CD4-positive, alpha-beta memory T cell (primary cell): ENCODE data around the gene CDH13. TPM values are rescaled to one million over a fixed set of nuclear protein-coding genes. Genes with fewer than 3 reads are reported as not detected.
"Not testable (repeated sequence)": the region's sequence is repeated elsewhere in the genome, so short reads cannot be mapped to it uniquely, and the experiment has no call there.

ENCODE experiments used
- CTCF ChIA-PET: fragments of 350-600 bp; sonication (Branson Sonifier 250); formaldehyde crosslinking; loops from one replicate; lab custom pipeline; 2021; ENCODE audit warnings: inconsistent platforms; ENCODE audit not compliant: partially characterized antibody; lab: Charles Lee
- POLR2A ChIA-PET: fragments of 350-600 bp; sonication (Branson Sonifier 250); formaldehyde crosslinking; loops from one replicate; lab custom pipeline; 2021; ENCODE audit not compliant: partially characterized antibody; lab: Charles Lee
- DNase-seq, 5 donors: peaks; one replicate each; pipeline versions ENCODE4 v3.0.0 to v3.0.0-alpha.2; 2020 to 2022; ENCODE audit warnings: mixed read lengths in 1 of 5
- H3K27ac ChIP-seq: one replicate; pipeline ENCODE4 v1.7.0; 2013; ENCODE audit warnings: low read depth, low read length
- H3K27me3 ChIP-seq: 2 replicates; pipeline ENCODE4 v1.7.0; 2013; ENCODE audit warnings: mild to moderate bottlenecking, low read length, moderate library complexity; ENCODE audit not compliant: insufficient read depth
- H3K36me3 ChIP-seq: 2 replicates; pipeline ENCODE4 v1.7.0; 2013; ENCODE audit warnings: mild to moderate bottlenecking, low read length, moderate library complexity; ENCODE audit not compliant: insufficient read depth
- H3K4me1 ChIP-seq: 2 replicates; pipeline ENCODE4 v1.7.0; 2013; ENCODE audit warnings: mild to moderate bottlenecking, low read length, moderate library complexity; ENCODE audit not compliant: insufficient read depth
- H3K4me3 ChIP-seq, 2 donors: one replicate each; pipeline ENCODE4 v1.7.0; 2013; ENCODE audit warnings: low read length in 2 of 2, mild to moderate bottlenecking in 1 of 2
- H3K9me3 ChIP-seq, 2 donors: one replicate each; pipeline ENCODE4 v1.7.0; 2013; ENCODE audit warnings: low read length in 2 of 2, control low read depth in 1 of 2; ENCODE audit not compliant: control insufficient read depth in 1 of 2
- H3K27ac Mint-ChIP-seq, 7 donors: one replicate each; pipeline ENCODE4 v1.8.0; 2020 to 2021; ENCODE audit warnings: mixed read lengths in 7 of 7, mild to moderate bottlenecking in 6 of 7, inconsistent platforms in 3 of 7, moderate library complexity in 3 of 7
- H3K27me3 Mint-ChIP-seq, 2 donors: one replicate each; pipeline ENCODE4 v1.8.0; 2020 to 2021; ENCODE audit warnings: mixed read lengths in 2 of 2
- H3K36me3 Mint-ChIP-seq, 2 donors: one replicate each; pipeline ENCODE4 v1.8.0; 2020 to 2021; ENCODE audit warnings: mixed read lengths in 2 of 2, inconsistent platforms in 1 of 2, mild to moderate bottlenecking in 1 of 2
- H3K4me1 Mint-ChIP-seq, 4 donors: one replicate each; pipeline ENCODE4 v1.8.0; 2020 to 2021; ENCODE audit warnings: mixed read lengths in 4 of 4, mild to moderate bottlenecking in 1 of 4
- H3K4me3 Mint-ChIP-seq, 8 donors: one replicate each; pipeline ENCODE4 v1.8.0; 2020 to 2021; ENCODE audit warnings: mixed read lengths in 8 of 8, mild to moderate bottlenecking in 7 of 8, moderate library complexity in 6 of 8, inconsistent platforms in 3 of 8
- H3K9me3 Mint-ChIP-seq, 8 donors: one replicate each; pipeline ENCODE4 v1.8.0; 2020 to 2021; ENCODE audit warnings: mixed read lengths in 8 of 8, mild to moderate bottlenecking in 5 of 8, inconsistent platforms in 3 of 8, moderate library complexity in 1 of 8
- intact Hi-C: fragments of 100-400 bp; cut with micrococcal nuclease; formaldehyde crosslinking; loops from one replicate; pipeline ENCODE4 v1.15.1; 2023
- polyA plus RNA-seq, 2 donors: library from polyadenylated mRNA; unstranded; fragments of 300-500 nt; fragmentation: Illumina TruSeq; gene quantifications; one replicate each; pipeline ENCODE4 v1.2.3, GENCODE V29; 2021
- total RNA-seq, 2 experiments: library from RNA; stranded (reverse); gene quantifications; one replicate each; pipeline ENCODE4 v1.2.3, GENCODE V29; 2021

The CDH13 gene
- total and polyA plus RNA-seq, 4 experiments from 2014 or later: not detected

GRCh38 chr16:82924075-82924854, 297.5 kb downstream of the CDH13 start:
- H3K36me3 Mint-ChIP-seq: no peaks in the 10 kb centered on the region
- ChIA-PET POLR2A (no interaction called here), CTCF (no interaction called here)
- intact Hi-C loops: no loop called here
- no peaks in the 10 kb centered on the region for H3K27me3 ChIP-seq
- no peak overlapping the region for H3K4me3 ChIP-seq
- peaks cover 2 to 8% of the 10 kb centered on the region in 2 donors for H3K27me3 Mint-ChIP-seq
- H3K27ac ChIP-seq: no peak overlapping the region
- H3K9me3 ChIP-seq: no peaks in the 10 kb centered on the region
- peak overlapping the region in 5 of 7 donors; percentile 8 to 65 (median 30) for H3K27ac Mint-ChIP-seq
- peak in 4 of 5 donors; percentile 43 to 58 (median 52) for DNase-seq
- no peaks in the 10 kb centered on the region for H3K36me3 ChIP-seq
- H3K9me3 Mint-ChIP-seq: peaks cover 0 to 16% (median 7%) of the 10 kb centered on the region in 8 donors
- peaks cover 18% of the 10 kb centered on the region for H3K4me1 ChIP-seq
- peaks cover 12 to 26% (median 20%) of the 10 kb centered on the region in 4 donors for H3K4me1 Mint-ChIP-seq
- H3K4me3 Mint-ChIP-seq: peak overlapping the region in 7 of 8 donors; percentile 2 to 70 (median 64)

DNA sequence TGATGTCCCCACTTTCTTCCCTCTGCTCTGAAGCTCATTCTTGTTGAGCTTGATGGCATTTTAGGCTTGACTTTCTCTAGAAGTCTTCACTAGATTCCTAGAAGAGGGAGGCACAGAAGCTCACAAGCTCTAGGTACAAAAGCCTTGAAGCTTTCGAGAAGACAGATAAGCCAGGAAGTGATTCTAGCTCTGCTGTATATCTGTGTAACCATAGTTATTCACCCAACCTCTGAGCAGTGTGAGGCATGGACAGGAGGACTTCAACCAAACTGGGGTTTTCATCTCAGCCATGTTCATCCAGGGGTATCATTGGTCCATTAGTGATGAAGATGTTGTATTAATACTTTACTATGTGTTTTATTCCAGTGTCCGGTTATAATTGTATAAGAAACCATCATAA, 299.7 kb downstream of the CDH13 start:
- H3K4me3 Mint-ChIP-seq: no peak overlapping the region
- intact Hi-C loops: no loop called here
- no peaks in the 10 kb centered on the region for H3K36me3 ChIP-seq
- POLR2A ChIA-PET: no interaction called here
- H3K27ac ChIP-seq: no peak overlapping the region
- H3K9me3 Mint-ChIP-seq: peaks cover 0 to 13% (median 4%) of the 10 kb centered on the region in 8 donors
- CTCF ChIA-PET: no interaction called here
- DNase-seq: no peak
- H3K27me3 Mint-ChIP-seq: peaks cover 5 to 9% of the 10 kb centered on the region in 2 donors
- no peaks in the 10 kb centered on the region for H3K36me3 Mint-ChIP-seq
- no peak overlapping the region for H3K4me3 ChIP-seq
- H3K4me1 ChIP-seq: peaks cover 18% of the 10 kb centered on the region
- H3K27ac Mint-ChIP-seq: no peak overlapping the region
- H3K27me3 ChIP-seq: no peaks in the 10 kb centered on the region
- H3K4me1 Mint-ChIP-seq: peaks cover 12 to 26% (median 20%) of the 10 kb centered on the region in 4 donors
- no peaks in the 10 kb centered on the region for H3K9me3 ChIP-seq

- H3K4me1 ChIP-seq, intact Hi-C loops, H3K9me3 ChIP-seq: not testable (repeated sequence)
These were observed 307.2 kb downstream of the CDH13 start for GRCh38 chr16:82933933-82934332.

GRCh38 chr16:82935766-82936165, 309.0 kb downstream of the CDH13 start:
- no peaks in the 10 kb centered on the region for H3K27me3 ChIP-seq
- H3K4me3 ChIP-seq: no peak overlapping the region
- H3K27ac ChIP-seq: no peak overlapping the region
- Mint-ChIP-seq H3K4me3 (no peak overlapping the region), H3K9me3 (peaks cover 5 to 33% (median 15%) of the 10 kb centered on the region in 8 donors), H3K27ac (no peak overlapping the region), H3K36me3 (no peaks in the 10 kb centered on the region), H3K4me1 (peaks cover 0 to 3% (median 0%) of the 10 kb centered on the region in 4 donors), H3K27me3 (peaks cover 8 to 9% of the 10 kb centered on the region in 2 donors)
- no peaks in the 10 kb centered on the region for H3K36me3 ChIP-seq
- intact Hi-C loops: no loop called here
- no peak for DNase-seq
- POLR2A ChIA-PET: no interaction called here
- CTCF ChIA-PET: no interaction called here
- H3K4me1 ChIP-seq: no peaks in the 10 kb centered on the region
- no peaks in the 10 kb centered on the region for H3K9me3 ChIP-seq

More at GRCh38 chr16:82933933-82934332, 307.2 kb downstream of the CDH13 start:
- H3K36me3 ChIP-seq, H3K27me3 ChIP-seq, H3K27ac ChIP-seq, H3K27me3 Mint-ChIP-seq, H3K4me3 ChIP-seq, CTCF ChIA-PET, H3K27ac Mint-ChIP-seq, DNase-seq, POLR2A ChIA-PET, H3K36me3 Mint-ChIP-seq, H3K4me3 Mint-ChIP-seq, H3K4me1 Mint-ChIP-seq: not testable (repeated sequence)
- H3K9me3 Mint-ChIP-seq: peaks cover 5 to 33% (median 15%) of the 10 kb centered on the region in 8 donors

DNA sequence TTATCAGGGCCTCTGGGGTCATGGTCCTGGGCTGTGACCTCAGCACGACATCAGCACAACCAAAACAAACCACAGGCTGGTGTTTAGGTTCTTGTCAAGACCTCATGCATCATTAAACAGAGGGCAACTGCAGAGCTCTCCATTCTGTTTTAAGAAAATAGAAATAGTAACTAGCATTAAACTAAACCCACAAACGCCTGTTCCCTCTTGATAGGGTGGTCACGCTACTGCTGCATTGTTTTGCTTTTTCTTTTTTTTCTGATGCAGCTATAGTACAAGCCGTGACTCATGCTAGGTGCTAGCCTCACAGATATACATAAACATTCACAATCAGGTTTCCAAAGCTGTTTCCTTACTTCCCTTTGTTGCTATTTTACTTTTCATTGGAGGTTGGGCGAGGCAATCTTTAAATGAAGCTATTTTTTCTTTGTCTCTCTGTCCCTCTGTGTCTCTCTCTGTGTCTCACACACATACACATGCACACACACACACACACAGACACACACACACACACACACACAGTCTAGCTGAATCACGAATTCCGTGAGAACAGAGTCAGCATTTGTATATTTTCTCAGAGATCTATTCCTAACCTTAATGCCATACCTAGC, 310.3 kb downstream of the CDH13 start:
- Histone ChIP-seq H3K9me3 (no peaks in the 10 kb centered on the region), H3K27me3 (no peaks in the 10 kb centered on the region), H3K4me3 (no peak overlapping the region), H3K36me3 (no peaks in the 10 kb centered on the region), H3K4me1 (no peaks in the 10 kb centered on the region), H3K27ac (no peak overlapping the region)
- no peak overlapping the region for H3K27ac Mint-ChIP-seq
- intact Hi-C loops: no loop called here
- no peaks in the 10 kb centered on the region for H3K36me3 Mint-ChIP-seq
- ChIA-PET POLR2A (no interaction called here), CTCF (no interaction called here)
- H3K4me3 Mint-ChIP-seq: no peak overlapping the region
- H3K9me3 Mint-ChIP-seq: peaks cover 10 to 28% (median 15%) of the 10 kb centered on the region in 8 donors
- H3K4me1 Mint-ChIP-seq: peaks cover 0 to 3% (median 0%) of the 10 kb centered on the region in 4 donors
- H3K27me3 Mint-ChIP-seq: peaks cover 7 to 8% of the 10 kb centered on the region in 2 donors
- DNase-seq: no peak

DNA sequence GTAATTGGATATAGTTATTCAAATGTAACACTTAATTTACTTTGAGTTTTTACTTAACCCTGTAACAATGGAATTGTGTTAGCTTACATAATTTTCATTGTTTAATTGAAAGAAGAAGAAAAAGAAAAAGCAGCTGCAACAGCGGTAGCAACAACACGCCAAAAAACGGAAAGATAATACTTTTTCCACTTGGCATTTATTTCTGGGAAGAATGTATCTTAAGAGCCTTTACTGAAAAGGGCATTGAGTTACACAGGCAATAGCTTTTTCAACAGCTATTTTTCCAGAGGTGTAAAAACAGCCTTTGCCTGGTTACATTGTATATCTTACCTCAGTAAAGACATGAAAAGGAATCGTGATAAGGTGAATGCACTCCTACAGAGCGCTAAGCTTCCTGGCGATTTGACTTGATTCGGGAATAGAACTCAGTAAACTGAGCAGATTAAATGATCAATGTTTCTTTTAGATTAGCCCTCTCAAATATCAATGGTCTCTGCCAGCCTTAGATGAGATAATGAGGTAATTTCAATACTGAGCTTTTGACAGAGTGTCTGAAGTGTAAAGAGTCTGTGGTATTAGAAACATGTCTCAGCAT, 311.3 kb downstream of the CDH13 start:
- intact Hi-C loops: no loop called here

GRCh38 chr16:82943371-82943770, 316.6 kb downstream of the CDH13 start:
- H3K4me3 ChIP-seq: no peak overlapping the region
- Mint-ChIP-seq H3K27ac (no peak overlapping the region), H3K9me3 (peaks cover 0 to 5% (median 0%) of the 10 kb centered on the region in 8 donors)

More for the DNA sequence above, 311.3 kb downstream of the CDH13 start:
- Mint-ChIP-seq H3K36me3 (no peaks in the 10 kb centered on the region), H3K27me3 (peaks cover 7 to 8% of the 10 kb centered on the region in 2 donors), H3K27ac (no peak overlapping the region), H3K4me1 (peaks cover 0 to 3% (median 0%) of the 10 kb centered on the region in 4 donors), H3K4me3 (no peak overlapping the region), H3K9me3 (peaks cover 10 to 23% (median 14%) of the 10 kb centered on the region in 8 donors)
- H3K27ac ChIP-seq: no peak overlapping the region
- H3K9me3 ChIP-seq: no peaks in the 10 kb centered on the region
- no peaks in the 10 kb centered on the region for H3K27me3 ChIP-seq
- POLR2A ChIA-PET: no interaction called here
- no peak overlapping the region for H3K4me3 ChIP-seq
- H3K4me1 ChIP-seq: no peaks in the 10 kb centered on the region
- no peak for DNase-seq
- CTCF ChIA-PET: no interaction called here
- H3K36me3 ChIP-seq: no peaks in the 10 kb centered on the region

More at GRCh38 chr16:82943371-82943770, 316.6 kb downstream of the CDH13 start:
- intact Hi-C loops: no loop called here
- Mint-ChIP-seq H3K4me1 (peaks cover 6 to 19% (median 9%) of the 10 kb centered on the region in 4 donors), H3K36me3 (no peaks in the 10 kb centered on the region), H3K27me3 (peaks cover 3 to 6% of the 10 kb centered on the region in 2 donors), H3K4me3 (no peak overlapping the region)
- no peaks in the 10 kb centered on the region for H3K27me3 ChIP-seq
- no peak for DNase-seq
- H3K36me3 ChIP-seq: no peaks in the 10 kb centered on the region
- no peaks in the 10 kb centered on the region for H3K9me3 ChIP-seq
- no peak overlapping the region for H3K27ac ChIP-seq
- peaks cover 12% of the 10 kb centered on the region for H3K4me1 ChIP-seq
- ChIA-PET POLR2A (no interaction called here), CTCF (no interaction called here)
